NB4 (cell line): Measurements from ENCODE around the gene OLIG2.

ENCODE experiments used
- DNase-seq: peaks from one replicate; pipeline ENCODE4 v3.0.0; 2010; ENCODE audit warnings: low read depth
- H3K4me3 ChIP-seq: one replicate; pipeline ENCODE4 v1.5.1; 2011; ENCODE audit warnings: mild to moderate bottlenecking, low read depth, low read length, moderate library complexity
- CTCF ChIP-seq: IDR thresholded peaks from one replicate; pipeline ENCODE4 v1.5.1; 2012; ENCODE audit warnings: low read depth, low read length
- MAX ChIP-seq: IDR thresholded peaks from 2 replicates; pipeline ENCODE4 v1.6.1; 2011; ENCODE audit warnings: low read depth, low read length
- MYC ChIP-seq: IDR thresholded peaks from 2 replicates; pipeline ENCODE4 v1.6.1; 2011; ENCODE audit warnings: low read depth, low read length
- POLR2A ChIP-seq: IDR thresholded peaks from 2 replicates; pipeline ENCODE4 v1.6.1; 2011; ENCODE audit warnings: mild to moderate bottlenecking; ENCODE audit not compliant: insufficient read length; ENCODE audit errors: extremely low read depth

The OLIG2 gene

GRCh38 chr21:33015756-33016155 is 10.0 kb upstream of the OLIG2 start:
- no peak for TF ChIP-seq POLR2A
- TF ChIP-seq MAX: no peak
- TF ChIP-seq MYC: no peak
- no peak for TF ChIP-seq CTCF
- DNase-seq: no peak
- no peak overlapping the region for H3K4me3 ChIP-seq

DNA sequence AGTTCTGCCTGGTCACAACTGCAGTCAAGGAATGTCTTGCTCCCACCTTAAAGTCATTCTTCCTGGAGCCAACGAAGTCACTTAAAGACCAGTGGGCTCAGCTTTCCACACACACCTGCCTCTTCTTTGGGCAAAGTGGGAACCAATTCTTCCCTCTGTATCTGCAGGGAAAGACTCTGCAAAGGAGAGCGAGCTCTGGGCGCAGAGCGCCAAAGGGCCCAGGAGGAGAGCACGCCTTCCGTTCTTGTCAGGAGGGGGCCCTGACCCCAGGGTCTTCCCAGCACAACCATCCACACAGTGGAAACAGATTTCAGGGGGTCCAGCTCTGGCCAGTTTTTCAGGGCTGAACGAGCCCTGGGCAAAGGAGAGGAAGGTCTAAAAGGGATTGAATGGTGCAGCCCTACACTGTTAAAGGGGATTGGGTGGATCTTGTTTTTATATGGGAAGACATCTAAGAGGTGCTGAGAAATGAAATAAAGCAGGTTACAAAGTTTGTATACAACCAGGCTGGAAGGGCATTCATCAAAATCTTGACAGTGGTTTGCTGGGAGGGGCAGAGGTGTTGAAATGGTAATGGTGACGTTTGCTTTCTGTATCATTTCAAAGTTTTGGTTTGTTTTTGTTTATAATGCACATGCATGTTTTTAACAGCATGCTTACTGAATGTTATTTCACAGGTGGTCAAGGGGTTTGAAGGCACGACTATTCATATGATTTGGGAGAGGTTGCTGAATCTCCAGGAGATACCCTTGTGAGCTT is 6.8 kb upstream of the OLIG2 start:
- no peak for TF ChIP-seq MYC
- TF ChIP-seq CTCF: no peak
- no peak for TF ChIP-seq POLR2A
- TF ChIP-seq MAX: no peak
- H3K4me3 ChIP-seq: no peak overlapping the region
- no peak for DNase-seq

- no peak for DNase-seq
- no peak overlapping the region for H3K4me3 ChIP-seq
- no peak for TF ChIP-seq CTCF
- TF ChIP-seq MAX: no peak
- TF ChIP-seq POLR2A: no peak
- TF ChIP-seq MYC: no peak
Measured at GRCh38 chr21:33019516-33019884, 6.2 kb upstream of the OLIG2 start.

DNA sequence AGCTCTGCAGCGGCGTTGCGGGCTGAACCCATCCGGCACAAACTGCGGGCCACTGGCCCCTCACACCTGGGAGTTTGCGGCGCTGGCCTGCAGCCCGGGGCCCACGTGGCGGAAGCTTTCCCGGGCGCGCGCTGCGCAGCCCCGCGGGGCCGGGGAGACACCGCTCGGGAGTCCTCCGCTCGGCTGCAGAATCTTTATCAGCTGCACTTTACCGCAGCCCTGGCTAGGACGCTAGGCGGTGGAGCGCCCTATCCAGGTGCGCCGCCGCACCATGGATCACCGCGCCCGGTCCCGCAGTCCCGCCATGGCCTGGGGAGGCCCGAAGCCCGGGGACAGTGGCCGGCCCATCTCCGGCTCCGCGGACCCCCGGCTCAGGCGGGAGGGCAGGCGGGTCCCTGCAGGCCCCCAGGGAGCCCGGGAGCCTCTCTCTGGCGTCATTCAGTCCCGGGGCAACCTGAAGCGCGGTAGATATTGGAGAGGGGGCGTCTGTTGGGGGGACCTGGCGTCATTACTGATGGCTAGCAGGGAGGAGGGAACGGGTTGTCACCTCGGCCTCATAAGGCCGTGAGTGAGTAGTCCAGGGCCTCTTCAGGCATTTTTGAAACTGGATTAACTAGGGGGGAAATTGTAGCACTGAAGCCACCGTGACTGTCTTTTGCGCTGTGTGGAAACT is 5.7 kb upstream of the OLIG2 start:
- TF ChIP-seq CTCF (no peak), MAX (no peak), POLR2A (no peak), MYC (no peak)
- no peak overlapping the region for H3K4me3 ChIP-seq
- no peak for DNase-seq

GRCh38 chr21:33020558-33021100 is 5.1 kb upstream of the OLIG2 start:
- TF ChIP-seq MAX (no peak), MYC (no peak), POLR2A (no peak), CTCF (no peak)
- H3K4me3 ChIP-seq: no peak overlapping the region
- no peak for DNase-seq
